A549 (cell line): ENCODE measurements around the gene SEMA4A. TPM values are rescaled to one million over a fixed set of nuclear protein-coding genes. Genes with fewer than 3 reads are reported as not detected.

Experiments
- ATAC-seq, 2 experiments: fragments of 200-7000 bp in 1 of 2; fragments of >200 bp in 1 of 2; cut with Nextera tagmentation in 1 of 2; cut with Tn5 transposase in 1 of 2; 3 replicates each; pipeline versions ENCODE4 v1.8.0 to v1.9.1; 2018 to 2020; ENCODE audit warnings: mild to moderate bottlenecking in 1 of 2, moderate library complexity in 1 of 2
- CTCF ChIA-PET: fragments of 300-600 bp; sonication (Branson Sonifier 250); formaldehyde crosslinking; extraction: SDS; loops from one replicate; lab custom pipeline; 2021; ENCODE audit warnings: antibody characterized with exemption, inconsistent platforms; lab: Yijun Ruan, JAX
- POLR2A ChIA-PET: fragments of 350-600 bp; formaldehyde crosslinking; extraction: SDS; loops from one replicate; lab custom pipeline; 2021; ENCODE audit warnings: antibody characterized with exemption, inconsistent platforms; lab: Yijun Ruan, JAX
- DNase-seq, 2 experiments: peaks; one replicate each; pipeline versions ENCODE4 v3.0.0 to v3.0.0-alpha.2; 2011 to 2016; ENCODE audit warnings: low read depth in 1 of 2, low spot score in 1 of 2
- FAIRE-seq: peaks from 2 replicates; lab custom pipeline; 2011; peaks lifted over from hg19 to GRCh38; lab: Jason Lieb, UNC
- H3K27ac ChIP-seq, 2 experiments: fragments of >200 bp; sonication (Bioruptor Twin); formaldehyde crosslinking; 3 replicates each; pipeline ENCODE4 v1.5.1; 2016 to 2017
- H3K4me1 ChIP-seq: fragments of >200 bp; sonication (Bioruptor Twin); formaldehyde crosslinking; 3 replicates; pipeline ENCODE4 v1.6.1; 2016
- H3K4me2 ChIP-seq: fragments of >200 bp; sonication (Bioruptor Twin); formaldehyde crosslinking; 3 replicates; pipeline ENCODE4 v1.6.1; 2016
- H3K4me3 ChIP-seq: fragments of >200 bp; sonication (Bioruptor Twin); formaldehyde crosslinking; 3 replicates; pipeline ENCODE4 v1.5.1; 2016
- H3K9me3 ChIP-seq: fragments of >200 bp; sonication (Bioruptor Twin); formaldehyde crosslinking; 3 replicates; pipeline ENCODE4 v1.6.1; 2016
- ATOH8 ChIP-seq: fragments of 250-450 bp; sonication (Bioruptor Pico); IDR thresholded peaks from 2 replicates; pipeline ENCODE4 v1.5.0; 2020; ENCODE audit warnings: low read depth, mild to moderate bottlenecking, moderate library complexity
- BHLHE40 ChIP-seq: IDR thresholded peaks from 2 replicates; pipeline ENCODE4 v1.6.1; 2012; ENCODE audit warnings: low read depth, low read length, inconsistent platforms
- CBX8 ChIP-seq: fragments of 200-600 bp; sonication (generic); IDR thresholded peaks from 2 replicates; pipeline ENCODE4 v1.6.1; 2016
- CHD2 ChIP-seq: fragments of 150-350 bp; IDR thresholded peaks from 2 replicates; pipeline ENCODE4 v1.6.1; 2014; ENCODE audit warnings: low read length; ENCODE audit not compliant: partially characterized antibody
- E2F6 ChIP-seq: IDR thresholded peaks from 2 replicates; pipeline ENCODE4 v1.6.1; 2012; ENCODE audit warnings: low read depth, borderline replicate concordance
- HOXA7 ChIP-seq: fragments of 250-450 bp; sonication (Bioruptor Pico); IDR thresholded peaks from 2 replicates; pipeline ENCODE4 v1.5.0; 2020; ENCODE audit warnings: mild to moderate bottlenecking, moderate library complexity
- HOXB13 ChIP-seq: fragments of 250-450 bp; sonication (Bioruptor Pico); IDR thresholded peaks from 2 replicates; pipeline ENCODE4 v1.5.0; 2020; ENCODE audit warnings: low read depth, mild to moderate bottlenecking, moderate library complexity
- KDM1A ChIP-seq: fragments of 200-600 bp; sonication (generic); IDR thresholded peaks from 2 replicates; pipeline ENCODE4 v1.6.1; 2016; ENCODE audit warnings: low read depth, mild to moderate bottlenecking
- KDM5A ChIP-seq: fragments of 200-600 bp; sonication (generic); IDR thresholded peaks from 2 replicates; pipeline ENCODE4 v1.6.1; 2016; ENCODE audit warnings: antibody characterized with exemption, mild to moderate bottlenecking
- POLR2A ChIP-seq: IDR thresholded peaks from 2 replicates; pipeline ENCODE4 v1.6.1; 2012; ENCODE audit warnings: mild to moderate bottlenecking, low read length
- POLR2AphosphoS2 ChIP-seq: conservative IDR thresholded peaks from 2 replicates; pipeline ENCODE4 v1.6.1; 2012; ENCODE audit warnings: low read length, improper control_type of control experiment, inconsistent platforms
- REST ChIP-seq: fragments of 200-600 bp; sonication (generic); IDR thresholded peaks from 2 replicates; pipeline ENCODE4 v1.6.1; 2016; ENCODE audit warnings: antibody characterized with exemption, mild to moderate bottlenecking, moderate library complexity
- ZFP36 ChIP-seq: fragments of 450-650 bp; IDR thresholded peaks from 2 replicates; pipeline ENCODE4 v1.6.1; 2014; ENCODE audit warnings: borderline replicate concordance; ENCODE audit not compliant: partially characterized antibody
- WGBS: methylation state at CpG from one replicate; pipeline ENCODE4 v1.1.6; 2017; ENCODE audit errors: missing lambda C conversion rate; 5-methylcytosine and 5-hydroxymethylcytosine counted together
- polyA plus RNA-seq, 4 experiments: library from polyadenylated mRNA; depleted of rRNA in 3 of 4; stranded (reverse); fragments of >200 nt; fragmentation: RNase III in 1 of 4; extraction: RNeasy Plus Mini Kit Qiagen cat#74134 plus additional on column Dnase treatment in 1 of 4; gene quantifications; 2 replicates in 3 of 4; 3 replicates in 1 of 4; pipeline ENCODE4 v1.2.3, GENCODE V29; 2011 to 2017
- TF ChIP-seq, protein P1 (sequence below): fragments of 450-650 bp; IDR thresholded peaks from 2 replicates; pipeline ENCODE4 v1.6.1; 2014; ENCODE audit warnings: antibody characterized with exemption
- TF ChIP-seq, protein P2 (sequence below): fragments of >200 bp; sonication (Bioruptor Twin); formaldehyde crosslinking; IDR thresholded peaks from 3 replicates; pipeline ENCODE4 v1.6.1; 2016

SEMA4A gene
- polyA plus RNA-seq, 2 of the 4 experiments (the other 2 are of a cell fraction): 0.04 to 0.27 TPM

DNA sequence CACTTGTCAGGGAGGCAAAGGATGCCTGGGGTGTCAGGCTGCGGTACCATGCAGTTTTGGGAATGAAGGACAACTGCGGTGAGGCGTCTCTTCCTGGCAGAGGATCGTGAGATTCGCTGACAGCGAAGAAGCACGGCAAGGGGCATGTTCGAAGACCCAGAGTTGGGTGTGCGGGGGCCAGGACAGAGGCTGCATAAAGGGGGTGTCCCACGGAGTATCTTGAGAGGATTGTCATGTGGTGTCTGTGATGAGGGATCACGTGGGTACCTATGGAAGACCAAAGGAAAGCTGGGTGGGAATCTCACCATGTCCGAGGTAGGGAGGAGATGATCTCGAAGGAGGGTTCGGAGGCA, 40.9 kb downstream of the SEMA4A start:
- Histone ChIP-seq H3K4me1 (0 out of 3 replicates have a peak, but pooled peaks cover 9% of the 10 kb centered on the region), H3K27ac (peak overlapping the region; percentile 75 to 88), H3K9me3 (no peaks in the 10 kb centered on the region), H3K4me2 (peak overlapping the region; percentile 94), H3K4me3 (peak overlapping the region; percentile 84)
- WGBS: 4% methylated on average over 14 of the region's 14 CpGs
- DNase-seq: peak in 1 of 2 experiments; percentile 21
- ChIA-PET POLR2A (interaction anchor here (0.7 to 2.2 kb wide), 6 partner anchors 11 to 66 kb away, joined by 3 to 37 read pairs (median 5); partner anchors contain the start of gene PMF1), CTCF (interaction anchor here (0.5 to 6.1 kb wide), 22 partner anchors 9 to 251 kb away, joined by 3 to 51 read pairs (median 4); partner anchors contain the start of gene PMF1)
- TF ChIP-seq POLR2AphosphoS2 (no peak), KDM5A (no peak; the same call in 1 of the 2 replicates), CBX8 (no peak)
- TF ChIP-seq, protein P1, sequence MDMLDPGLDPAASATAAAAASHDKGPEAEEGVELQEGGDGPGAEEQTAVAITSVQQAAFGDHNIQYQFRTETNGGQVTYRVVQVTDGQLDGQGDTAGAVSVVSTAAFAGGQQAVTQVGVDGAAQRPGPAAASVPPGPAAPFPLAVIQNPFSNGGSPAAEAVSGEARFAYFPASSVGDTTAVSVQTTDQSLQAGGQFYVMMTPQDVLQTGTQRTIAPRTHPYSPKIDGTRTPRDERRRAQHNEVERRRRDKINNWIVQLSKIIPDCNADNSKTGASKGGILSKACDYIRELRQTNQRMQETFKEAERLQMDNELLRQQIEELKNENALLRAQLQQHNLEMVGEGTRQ: peak; percentile 86
- no peak for FAIRE-seq
- ATAC-seq: peak; percentile 30 to 47; a peak in 5 of 6 replicates

GRCh38 chr1:156195853-156196252, 42.5 kb downstream of the SEMA4A start:
- H3K27ac ChIP-seq: no peak overlapping the region
- H3K9me3 ChIP-seq: no peaks in the 10 kb centered on the region
- FAIRE-seq (no peak), DNase-seq (no peak), ATAC-seq (no peak)
- ChIA-PET POLR2A (no interaction called here), CTCF (interaction anchor here (1.4 to 6.4 kb wide), 6 partner anchors 7 to 105 kb away, joined by 3 to 51 read pairs (median 6); partner anchors contain the start of gene PMF1)
- TF ChIP-seq HOXA7 (no peak), CHD2 (no peak), ATOH8 (CRISPR knock-in tag) (no peak), ZFP36 (no peak)
- no peak overlapping the region for H3K4me2 ChIP-seq
- 74% methylated on average over 4 of the region's 4 CpGs for WGBS
- H3K4me1 ChIP-seq: 0 out of 3 replicates have a peak, but pooled peaks cover 9% of the 10 kb centered on the region
- H3K4me3 ChIP-seq: no peak overlapping the region

DNA sequence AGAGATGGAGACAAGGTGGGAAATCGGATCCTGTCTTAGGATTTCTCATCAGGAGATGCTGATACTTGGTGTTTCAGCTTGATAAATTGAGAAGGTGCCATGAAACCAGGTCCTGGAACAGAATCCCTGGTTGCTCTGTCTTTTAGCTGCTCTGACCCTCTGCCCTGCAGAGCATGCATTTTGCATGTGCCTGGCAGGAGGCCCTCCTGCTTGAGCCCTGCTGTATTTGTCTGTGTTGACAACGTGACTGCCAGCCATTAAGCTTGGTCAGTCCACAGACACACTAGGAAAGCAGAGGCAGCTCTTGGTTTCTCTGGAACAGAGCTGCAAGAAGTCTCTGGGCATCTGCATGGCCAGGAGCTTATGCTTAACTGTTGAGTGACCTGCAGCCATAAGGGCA, 43.1 kb downstream of the SEMA4A start:
- ChIA-PET POLR2A (interaction anchor here (0.8 kb wide), 1 partner anchor 29 kb away, joined by 3 read pairs; no protein-coding TSS in a partner anchor), CTCF (interaction anchor here (0.8 to 6.4 kb wide), 6 partner anchors 10 to 113 kb away, joined by 3 to 51 read pairs (median 10); partner anchors contain the start of gene PMF1)
- DNase-seq (no peak), FAIRE-seq (no peak), ATAC-seq (no peak)
- Histone ChIP-seq H3K4me2 (no peak overlapping the region), H3K9me3 (no peaks in the 10 kb centered on the region), H3K4me3 (no peak overlapping the region), H3K27ac (no peak overlapping the region), H3K4me1 (0 out of 3 replicates have a peak, but pooled peaks cover 9% of the 10 kb centered on the region)
- 79% methylated on average over 2 of the region's 2 CpGs for WGBS
- TF ChIP-seq POLR2A (no peak), HOXB13 (no peak), BHLHE40 (no peak), E2F6 (no peak), KDM1A (no peak), REST (no peak)
- TF ChIP-seq, protein P2, sequence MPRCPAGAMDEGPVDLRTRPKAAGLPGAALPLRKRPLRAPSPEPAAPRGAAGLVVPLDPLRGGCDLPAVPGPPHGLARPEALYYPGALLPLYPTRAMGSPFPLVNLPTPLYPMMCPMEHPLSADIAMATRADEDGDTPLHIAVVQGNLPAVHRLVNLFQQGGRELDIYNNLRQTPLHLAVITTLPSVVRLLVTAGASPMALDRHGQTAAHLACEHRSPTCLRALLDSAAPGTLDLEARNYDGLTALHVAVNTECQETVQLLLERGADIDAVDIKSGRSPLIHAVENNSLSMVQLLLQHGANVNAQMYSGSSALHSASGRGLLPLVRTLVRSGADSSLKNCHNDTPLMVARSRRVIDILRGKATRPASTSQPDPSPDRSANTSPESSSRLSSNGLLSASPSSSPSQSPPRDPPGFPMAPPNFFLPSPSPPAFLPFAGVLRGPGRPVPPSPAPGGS: no peak
